HG02588 (cell line): ENCODE data around the gene DPYD.

ENCODE experiments used
- ATAC-seq: cut with Tn5 transposase; IDR thresholded peaks from one replicate; pipeline ENCODE4 v1.9.1; 2021; ENCODE audit warnings: mild to moderate bottlenecking, moderate library complexity; ENCODE audit not compliant: unreplicated experiment

Gene DPYD

DNA sequence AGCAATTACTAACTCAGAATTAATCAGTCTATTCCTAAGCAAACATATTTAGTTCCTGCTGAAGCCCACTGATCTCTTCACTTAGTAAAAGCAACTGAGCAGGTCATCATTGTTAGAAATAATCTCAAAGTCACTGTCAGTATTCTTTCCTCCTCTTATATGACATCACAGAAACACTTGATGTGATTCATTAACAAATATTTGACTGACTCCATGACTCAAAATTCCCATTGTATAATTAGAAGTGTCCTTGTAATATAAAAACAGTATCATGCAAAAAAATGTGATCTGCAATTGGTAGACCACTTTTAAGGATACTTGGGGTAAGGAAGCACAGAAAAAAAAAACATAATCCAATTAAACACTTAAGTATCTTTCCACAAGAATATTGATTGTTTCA, 194.4 kb downstream of the DPYD start:
- no peak for ATAC-seq

DNA sequence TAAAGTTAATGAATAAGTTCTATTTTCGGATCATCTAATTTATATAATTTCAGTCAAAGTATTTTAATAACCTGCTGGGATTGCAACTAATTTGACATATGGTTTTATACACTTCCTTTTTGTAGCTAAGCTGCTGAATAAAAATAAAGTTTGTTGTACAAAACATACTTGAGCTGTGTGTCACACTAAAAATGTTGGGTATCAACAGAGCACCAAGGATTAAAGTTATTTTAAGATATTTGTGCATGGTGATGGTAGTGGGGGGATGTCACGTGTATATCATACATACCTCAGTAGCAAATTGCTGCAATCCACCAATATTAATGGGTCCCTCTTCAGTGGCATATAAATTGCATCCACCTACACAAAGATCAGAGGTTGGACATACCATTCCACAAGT, 199.6 kb downstream of the DPYD start:
- ATAC-seq, result no peak

DNA sequence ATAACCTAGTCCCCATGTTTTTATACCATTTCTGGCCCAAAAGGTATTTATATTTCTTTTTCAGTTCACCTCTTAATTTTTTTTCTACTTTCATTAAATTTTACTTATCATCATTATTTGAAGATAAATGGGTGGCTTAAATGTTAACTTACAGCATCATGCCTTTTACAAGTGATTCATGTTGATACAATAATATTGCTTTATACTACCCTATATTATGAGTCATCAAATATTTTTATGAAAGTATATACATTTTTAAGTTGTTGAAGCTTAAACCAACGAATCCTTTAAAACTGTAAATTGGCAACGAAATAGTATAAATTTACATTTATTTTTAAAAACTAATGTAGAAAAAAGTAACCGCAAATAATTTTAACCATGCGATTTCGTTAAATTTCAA, 207.9 kb downstream of the DPYD start:
- ATAC-seq, result no peak

DNA sequence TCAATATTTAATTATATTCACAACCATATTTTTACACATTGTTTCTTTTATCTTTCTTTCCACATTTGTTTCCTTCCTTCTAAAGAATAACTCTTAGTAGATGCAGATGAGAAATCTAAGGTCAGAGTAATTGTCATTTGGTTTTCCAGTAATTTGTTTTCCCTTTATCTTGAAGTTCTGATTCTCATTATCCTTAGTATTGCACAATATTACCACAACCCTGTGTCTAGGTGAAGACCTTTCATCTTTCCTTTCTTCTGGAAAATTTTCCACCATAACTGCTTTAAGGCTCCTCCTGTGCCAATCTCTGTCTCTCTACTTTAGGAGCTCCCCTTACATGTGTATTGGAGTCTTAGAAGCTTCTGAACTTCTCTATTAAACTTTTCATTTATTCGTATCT, 209.0 kb downstream of the DPYD start:
- no peak for ATAC-seq

DNA sequence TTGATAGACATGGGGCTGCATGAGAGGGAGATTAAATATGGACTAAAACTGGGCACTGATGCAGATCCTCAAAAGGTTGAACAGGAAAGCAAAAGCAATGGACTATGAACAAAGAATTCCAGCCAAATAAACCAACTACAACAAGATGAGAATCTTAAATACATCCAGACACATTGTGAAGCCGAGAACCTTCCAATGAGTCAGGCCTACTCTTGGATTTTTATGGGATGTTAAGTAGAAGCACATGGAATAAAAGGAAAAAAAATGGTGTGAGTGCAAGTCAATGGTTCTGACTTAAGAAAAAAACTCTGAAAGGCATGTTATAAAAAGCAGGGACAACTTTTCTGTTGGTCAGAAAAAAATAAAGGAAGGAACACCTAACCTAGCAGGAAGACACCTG, 227.2 kb downstream of the DPYD start:
- ATAC-seq, result no peak

DNA sequence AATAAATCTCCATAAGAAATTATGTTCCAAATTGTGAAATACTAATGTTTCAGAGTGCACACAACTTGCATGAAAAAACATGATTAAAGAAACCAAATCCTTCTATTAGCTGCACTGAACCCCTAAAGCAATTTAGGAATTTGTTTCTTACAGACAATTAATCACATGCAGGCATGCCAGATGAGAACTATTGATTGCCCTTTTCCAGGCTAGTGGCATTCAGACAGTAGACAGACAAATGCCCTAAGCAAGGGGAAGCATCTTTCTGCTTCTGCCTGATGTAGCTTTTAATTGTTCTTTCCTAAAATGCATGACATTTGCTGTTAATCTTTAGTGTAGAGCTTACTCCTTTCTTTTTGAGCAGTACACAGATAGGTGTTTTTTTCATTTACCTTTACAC, 229.5 kb downstream of the DPYD start:
- ATAC-seq, result no peak

DNA sequence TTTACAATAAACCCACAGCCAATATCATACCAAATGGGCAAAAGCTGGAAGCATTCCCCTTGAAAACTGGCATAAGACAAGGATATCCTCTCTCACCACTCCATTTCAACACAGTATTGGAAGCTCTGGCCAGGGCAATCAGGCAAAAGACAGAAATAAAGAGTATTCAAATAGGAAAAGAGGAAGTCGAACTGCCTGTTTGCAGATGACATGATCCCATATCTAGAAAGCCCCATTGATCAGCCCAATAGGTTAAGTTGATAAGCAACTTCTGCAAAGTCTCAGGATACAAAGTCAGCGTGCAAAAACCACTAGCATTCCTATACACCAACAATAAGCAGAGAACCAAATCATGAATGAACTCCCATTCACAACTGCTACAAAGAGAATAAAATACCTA, 235.5 kb downstream of the DPYD start:
- ATAC-seq, result no peak

DNA sequence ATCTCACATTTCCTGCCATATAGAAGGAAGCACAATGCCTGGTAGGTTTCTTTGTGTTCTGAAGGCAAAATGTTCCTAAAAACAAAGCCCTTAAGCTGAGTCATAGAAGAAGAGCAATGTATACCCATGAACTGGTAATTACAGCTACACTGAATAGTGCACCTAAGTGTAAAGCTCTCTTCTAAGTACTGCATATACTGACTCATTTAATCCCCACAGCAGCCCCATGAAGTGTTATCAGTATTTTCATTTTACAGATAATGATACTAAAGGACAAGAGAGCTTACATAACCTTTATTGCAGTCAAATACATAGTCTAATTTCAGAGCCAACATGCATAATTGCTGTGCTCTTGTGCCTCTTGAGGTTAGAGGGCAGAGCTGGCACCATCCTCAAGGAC, 239.9 kb downstream of the DPYD start:
- ATAC-seq, result no peak

DNA sequence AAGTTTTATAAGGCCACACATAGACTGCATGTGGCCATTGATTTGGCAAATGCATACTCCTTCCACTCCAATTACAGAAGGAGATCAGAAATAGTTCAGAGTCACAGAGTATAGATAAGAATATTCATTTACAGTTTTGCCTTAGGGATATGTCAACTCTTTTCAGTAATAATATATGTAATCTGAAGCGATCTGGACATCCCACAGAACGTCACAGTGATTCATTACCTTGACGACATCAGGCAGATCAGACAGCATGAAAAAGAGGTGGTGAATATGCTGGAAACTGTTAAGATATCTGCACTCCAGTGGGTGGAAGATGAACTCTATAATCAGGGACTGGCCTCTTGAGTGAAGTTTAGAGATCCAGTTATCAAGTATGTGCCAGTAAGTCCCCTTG, 240.4 kb downstream of the DPYD start:
- ATAC-seq, result no peak

DNA sequence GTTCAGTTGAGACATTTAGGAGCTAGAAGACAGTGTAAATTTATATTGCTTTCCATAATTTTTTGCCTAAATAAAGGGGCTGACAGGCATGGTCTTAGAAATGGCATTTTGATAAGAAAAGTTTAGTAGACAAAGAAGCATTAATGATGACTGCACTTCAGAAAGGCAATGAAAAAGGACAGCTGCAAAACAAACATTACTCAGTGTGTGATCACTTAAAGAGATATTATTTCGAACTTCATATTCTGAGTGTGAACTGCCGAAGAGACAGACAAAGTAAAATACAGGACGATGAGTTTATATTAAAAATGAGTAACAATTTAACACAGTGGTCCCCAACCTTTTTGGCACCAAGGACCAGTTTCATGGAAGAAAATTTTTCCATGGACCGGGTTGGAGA, 243.1 kb downstream of the DPYD start:
- ATAC-seq, result no peak

DNA sequence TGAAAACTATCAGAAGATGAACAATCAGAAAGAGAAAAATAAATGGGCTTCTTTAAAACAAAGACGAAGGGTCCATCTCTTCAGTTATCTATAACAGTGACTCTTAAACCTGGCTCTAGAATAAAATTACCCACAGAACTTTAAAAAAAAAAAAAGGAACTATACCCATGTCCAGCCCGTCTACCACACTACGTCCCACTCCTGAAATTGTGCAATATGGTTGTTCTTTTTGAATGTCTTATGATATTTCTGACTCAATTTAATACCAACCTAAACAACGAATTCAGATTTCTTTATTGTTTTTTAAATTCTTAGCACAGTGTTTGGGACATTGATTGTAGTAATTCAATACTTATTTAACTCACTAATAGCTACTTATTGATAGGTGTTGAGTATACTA, 246.3 kb downstream of the DPYD start:
- no peak for ATAC-seq

DNA sequence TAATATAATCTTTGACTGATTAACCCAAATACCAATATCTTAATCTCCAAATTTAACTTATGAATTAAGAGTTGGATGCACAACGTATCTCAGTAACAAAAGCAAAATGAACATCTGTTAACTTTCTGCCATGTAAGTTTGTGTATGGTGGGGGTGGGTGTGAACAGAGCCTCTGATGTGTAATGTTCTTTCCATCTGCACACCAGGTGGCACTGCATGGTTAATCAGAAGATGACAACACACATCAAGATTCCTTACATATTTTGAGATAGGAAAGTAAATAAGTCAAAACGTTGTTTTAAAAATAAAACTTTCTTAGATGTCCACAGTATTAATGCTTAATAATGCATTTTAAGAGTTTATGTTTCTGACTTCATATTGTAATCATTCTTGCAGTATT, 251.9 kb downstream of the DPYD start:
- no peak for ATAC-seq

DNA sequence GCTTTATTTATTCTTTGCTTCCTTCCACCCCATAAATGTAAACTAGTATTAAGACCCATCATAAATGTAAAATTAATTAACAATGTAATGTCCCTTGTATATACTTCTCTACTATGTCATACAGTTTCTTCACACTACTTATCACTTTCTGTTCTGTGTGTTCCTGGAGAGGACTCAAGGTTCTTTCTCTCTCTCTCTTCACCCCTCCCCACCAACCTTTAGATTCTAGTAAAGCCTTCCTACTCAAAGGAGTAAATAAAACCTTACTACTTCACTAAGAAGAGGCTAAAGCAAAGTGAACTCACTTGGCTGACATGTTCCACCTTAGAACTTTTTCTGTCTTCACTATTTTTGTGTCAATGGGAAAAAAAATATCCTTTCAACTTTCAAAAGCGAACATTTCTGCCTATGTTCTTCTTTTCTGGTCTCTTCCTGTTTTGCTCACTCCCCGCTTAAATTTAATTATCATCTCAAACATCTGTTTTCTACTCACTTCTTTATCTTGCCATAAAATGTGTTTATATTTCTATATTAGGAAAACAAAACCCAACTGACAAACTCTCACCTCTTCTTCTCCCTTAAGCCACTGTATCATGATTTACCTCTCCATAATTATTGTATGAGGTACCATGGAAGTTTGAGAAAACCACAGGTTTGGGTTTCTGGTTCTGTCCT, 260.3 kb downstream of the DPYD start:
- no peak for ATAC-seq

DNA sequence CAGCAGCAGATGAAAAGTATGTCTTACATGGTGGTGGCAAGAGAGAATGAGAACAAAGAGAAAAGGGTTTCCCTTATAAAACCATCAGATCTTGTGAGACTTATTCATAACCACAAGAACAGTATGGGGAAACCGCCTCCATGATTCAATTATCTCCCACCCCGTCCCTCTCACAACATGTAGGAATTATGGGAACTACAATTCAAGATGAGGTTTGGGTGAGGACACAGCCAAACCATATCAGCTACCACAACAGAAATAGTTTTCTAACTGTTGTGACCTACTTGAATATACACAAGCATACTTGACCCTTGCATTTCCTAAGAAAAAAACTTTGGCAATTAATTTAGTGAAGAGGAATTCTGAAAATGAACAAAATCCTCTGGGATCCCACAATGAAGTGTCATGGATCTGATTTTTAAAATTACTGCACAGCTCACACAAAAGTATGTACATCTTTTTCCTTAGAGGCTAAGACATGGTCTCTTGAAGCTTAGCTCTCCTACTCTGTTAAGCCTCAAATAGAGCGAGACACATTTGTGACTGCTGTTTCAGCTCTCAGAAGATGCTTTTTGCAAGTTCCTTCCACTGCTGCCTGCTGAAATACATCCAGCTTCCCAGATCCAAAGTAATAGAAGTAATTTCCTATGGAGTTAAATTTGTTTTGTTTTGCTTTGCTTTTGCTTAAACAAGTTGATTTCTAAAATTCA, 265.8 kb downstream of the DPYD start:
- no peak for ATAC-seq

DNA sequence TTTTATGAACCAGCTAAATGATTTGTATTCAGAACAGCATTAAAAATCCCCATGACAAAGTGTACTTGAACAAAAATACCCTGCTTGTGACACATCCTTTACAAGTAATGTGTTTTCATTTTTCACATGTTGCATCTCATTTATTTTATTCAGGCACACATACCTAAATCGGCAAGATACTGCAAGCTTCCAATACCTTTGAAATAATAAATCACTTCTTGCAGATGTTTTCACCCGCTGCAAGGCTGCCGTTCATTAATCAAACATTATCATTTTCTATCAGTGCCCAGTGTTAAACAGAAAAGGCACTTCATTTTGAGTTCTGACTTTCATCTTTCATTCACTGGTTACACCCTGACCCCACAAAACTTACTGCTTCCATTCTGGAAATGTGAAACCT, 269.6 kb downstream of the DPYD start:
- no peak for ATAC-seq

DNA sequence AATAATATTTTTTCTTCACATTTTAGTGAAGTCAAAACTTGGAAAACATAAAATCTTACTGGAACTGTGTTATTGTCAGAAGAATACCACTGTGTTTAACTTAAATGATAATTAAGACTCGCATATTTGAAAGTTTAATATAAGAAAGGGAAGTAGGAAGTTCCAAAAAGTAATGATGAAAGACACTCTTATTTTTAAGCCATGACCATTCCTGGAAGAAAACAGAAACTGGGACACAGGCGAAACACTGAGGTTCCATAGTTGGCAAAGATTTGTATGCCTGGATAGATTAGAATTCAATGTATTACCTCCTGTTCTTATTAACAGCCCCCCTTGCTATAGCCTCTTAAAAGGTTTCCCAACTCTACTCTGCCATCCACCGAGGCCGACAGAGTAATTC, 271.2 kb downstream of the DPYD start:
- no peak for ATAC-seq

DNA sequence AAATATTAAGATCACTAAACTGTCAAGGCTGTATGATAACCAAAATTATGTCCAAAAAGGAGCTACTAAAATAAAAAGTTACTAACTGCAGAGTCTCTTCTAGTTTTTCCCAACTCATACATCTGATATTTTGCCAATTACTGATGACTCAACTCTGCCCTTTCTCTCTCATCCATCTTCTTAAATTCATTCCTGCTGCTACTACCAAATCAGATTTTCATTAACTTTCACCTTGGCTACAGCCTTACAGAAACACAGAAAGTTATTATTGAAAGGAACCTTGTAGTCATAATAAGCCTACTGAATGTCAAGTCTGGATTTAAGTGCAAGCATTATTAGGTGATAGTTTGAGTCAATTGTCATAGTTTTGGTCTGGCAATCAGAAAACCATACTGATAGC, 273.1 kb downstream of the DPYD start:
- ATAC-seq, result no peak

DNA sequence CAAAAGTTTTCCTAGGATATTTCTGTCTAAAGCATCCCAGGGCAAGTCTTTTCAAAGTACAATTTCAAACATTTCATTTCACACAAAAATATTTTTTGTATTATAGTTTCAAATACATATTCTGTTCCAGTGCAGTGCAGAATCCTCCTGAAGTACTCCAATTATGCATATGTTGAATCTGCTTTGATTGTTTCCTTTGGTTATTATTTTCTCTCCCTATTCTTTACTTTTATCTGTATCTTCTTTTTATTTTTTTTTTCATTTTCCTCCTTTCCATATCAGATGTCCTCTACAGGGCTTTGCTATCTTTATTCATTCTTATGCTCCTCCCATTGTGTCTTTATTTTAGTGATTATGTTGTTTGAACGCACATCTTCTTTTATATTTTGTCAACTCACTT, 274.8 kb downstream of the DPYD start:
- no peak for ATAC-seq

DNA sequence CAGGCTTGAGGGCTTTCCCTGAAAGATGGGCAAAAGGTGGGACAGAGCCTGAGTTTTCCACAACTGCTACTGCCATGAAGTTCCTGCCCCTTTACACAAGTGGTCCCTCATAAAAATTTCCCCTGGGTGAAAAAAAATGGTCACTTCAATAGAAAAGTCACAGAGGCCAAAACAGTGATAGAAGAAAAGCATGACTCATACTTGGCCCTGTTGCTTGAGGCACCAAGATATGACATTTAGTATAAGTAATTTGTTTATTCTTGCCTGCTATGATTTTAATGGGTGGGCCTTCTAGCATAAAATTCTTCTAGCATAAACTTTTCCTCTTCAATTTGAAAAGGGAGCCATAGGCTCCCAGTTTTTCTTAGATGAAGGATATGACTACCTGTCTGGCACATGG, 280.2 kb downstream of the DPYD start:
- no peak for ATAC-seq

DNA sequence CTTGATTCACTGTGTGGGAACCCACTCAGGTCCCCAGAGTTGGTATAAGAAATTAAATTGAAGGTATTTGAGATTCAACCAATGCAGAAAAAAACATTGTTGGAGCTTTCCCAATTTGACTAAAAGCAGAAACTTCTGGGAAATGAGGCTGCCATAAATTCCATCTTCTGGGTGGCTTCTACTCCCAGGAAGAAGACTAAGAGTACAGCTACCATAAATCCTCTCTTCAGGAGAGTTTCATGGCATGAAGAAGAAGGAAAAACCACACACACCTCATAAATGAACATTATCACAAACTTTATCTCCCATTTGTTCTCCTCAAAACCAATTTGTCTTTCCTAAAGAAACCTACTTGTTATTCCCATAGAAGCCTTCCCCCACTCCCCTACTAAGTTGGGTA, 283.9 kb downstream of the DPYD start:
- no peak for ATAC-seq

DNA sequence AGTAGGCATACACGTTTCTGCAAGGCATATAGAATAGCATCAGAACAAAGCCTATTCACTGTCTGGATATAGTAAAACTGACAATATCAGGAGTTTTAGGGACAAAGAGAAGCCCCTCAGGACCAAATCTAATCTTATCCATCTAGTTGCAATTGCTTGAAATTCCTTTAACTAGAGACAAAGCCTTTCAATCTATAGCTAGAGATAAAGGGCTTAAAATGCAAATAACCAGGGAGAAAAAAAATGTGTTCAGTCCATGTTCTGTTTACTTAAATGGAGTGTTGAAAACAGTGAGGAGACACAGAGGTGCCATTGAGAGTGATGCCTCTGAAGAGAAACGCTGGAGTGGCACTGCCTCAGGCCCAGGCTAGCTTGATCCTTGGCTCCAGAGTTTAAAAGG, 286.1 kb downstream of the DPYD start:
- ATAC-seq, result no peak

DNA sequence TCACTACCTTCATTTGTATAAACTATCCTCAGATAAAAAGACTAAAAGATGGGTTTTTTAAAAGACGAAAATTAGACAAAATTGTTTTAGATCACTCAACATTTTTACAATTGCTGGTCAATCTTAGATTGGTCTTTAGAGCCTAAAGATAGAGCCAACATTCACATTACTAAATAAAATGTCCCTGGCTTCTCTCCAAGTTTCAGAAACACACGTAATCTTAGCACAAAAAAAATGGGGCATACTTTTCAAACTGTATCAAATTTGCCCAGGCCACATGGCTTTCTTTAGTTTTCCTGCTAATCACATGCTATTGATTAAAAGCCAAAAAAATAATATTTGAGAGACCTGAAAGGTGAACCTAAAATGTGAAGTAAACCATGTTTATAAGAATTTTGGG, 288.1 kb downstream of the DPYD start:
- ATAC-seq, result no peak

DNA sequence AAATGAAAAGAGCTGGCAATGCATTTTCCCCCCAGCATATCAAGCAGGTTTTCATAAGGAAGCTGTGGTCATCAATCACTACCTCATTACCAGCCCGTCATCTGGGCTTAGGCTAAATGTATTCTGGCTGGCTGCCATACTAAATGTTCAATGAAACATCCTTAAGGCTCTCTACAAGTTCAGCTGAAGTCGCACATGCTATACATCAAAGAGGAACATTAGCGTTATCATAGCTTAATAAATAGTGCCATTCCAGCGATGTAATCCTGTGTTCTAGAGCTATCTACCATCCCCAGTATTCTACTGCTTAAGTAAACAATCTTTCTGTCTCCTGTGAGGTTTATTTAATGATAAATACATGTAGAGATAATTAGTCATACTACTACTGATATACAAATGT, 288.8 kb downstream of the DPYD start:
- no peak for ATAC-seq
